Stimulated activated CD8-positive, alpha-beta memory T cell treated with anti-CD3 and anti-CD28 coated beads, Interleukin-15, amount 100 ng/mL, for 4 hours (primary cell): Measurements from ENCODE around the gene IP6K1.
"Not testable (repeated sequence)": the region's sequence is repeated elsewhere in the genome, so short reads cannot be mapped to it uniquely, and the experiment has no call there.

Experiments used
- DNase-seq, 2 donors: peaks; one replicate each; pipeline ENCODE4 v3.0.0-alpha.2; 2020; ENCODE audit warnings: low read depth in 2 of 2

The IP6K1 gene

DNA sequence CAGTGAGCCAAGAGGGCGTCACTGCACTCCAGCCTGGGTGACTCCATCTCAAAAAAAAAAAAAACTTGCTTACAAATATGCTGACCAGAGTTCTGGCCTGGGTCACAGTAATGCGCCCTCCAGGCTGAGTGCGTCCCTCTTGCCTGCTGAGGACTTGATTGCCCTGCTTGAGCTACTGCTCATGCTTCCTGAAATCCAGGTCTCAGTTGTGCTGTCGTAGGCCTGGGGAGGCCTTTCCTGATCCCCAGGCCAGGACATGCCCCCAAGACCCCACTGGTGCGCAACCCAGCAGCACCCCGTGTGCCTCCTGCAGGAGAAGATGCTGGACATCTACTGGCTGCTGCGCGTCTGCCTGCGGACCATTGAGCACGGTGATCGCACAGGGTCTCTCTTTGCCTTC is 74.2 kb downstream of the IP6K1 start:
- DNase-seq, result no peak

DNA sequence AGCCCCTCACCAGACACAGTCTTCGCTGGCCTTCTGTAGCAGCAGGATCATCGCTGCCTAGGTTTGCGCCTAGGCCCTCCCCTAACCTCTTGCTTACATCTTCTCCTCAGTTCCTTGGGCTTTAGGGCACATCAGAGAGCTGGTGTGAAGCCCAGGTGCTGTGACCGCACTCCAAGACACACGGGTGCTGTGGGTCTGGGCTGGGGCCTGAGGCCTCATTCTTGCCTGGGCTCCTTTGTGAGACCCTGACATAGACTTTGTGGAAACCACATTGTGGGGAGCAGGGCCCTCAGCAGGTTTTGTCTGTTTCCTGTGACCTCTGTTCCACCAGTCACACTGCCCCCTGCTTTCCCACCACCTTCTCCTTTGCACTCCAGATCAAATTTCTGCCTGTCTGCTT is 74.9 kb downstream of the IP6K1 start:
- no peak for DNase-seq

DNA sequence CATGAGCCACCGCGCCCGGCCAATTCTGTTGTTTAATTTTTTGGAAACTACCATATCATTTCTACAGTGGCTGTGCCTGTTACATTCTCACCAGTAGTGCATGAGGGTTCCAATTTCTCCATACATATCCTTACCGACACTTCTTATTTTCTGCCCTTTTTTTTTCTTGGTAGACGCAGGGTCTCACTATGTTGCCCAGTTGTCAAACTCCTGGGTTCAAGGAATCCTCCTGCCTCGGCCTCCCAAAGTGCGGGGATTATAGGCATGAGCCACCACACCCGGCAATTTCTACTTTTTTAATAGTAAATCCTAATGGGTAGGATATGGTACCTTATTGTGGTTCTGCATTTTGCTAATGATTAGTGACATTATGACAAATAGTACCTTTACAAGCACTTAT is 76.5 kb downstream of the IP6K1 start:
- DNase-seq, result no peak

DNA sequence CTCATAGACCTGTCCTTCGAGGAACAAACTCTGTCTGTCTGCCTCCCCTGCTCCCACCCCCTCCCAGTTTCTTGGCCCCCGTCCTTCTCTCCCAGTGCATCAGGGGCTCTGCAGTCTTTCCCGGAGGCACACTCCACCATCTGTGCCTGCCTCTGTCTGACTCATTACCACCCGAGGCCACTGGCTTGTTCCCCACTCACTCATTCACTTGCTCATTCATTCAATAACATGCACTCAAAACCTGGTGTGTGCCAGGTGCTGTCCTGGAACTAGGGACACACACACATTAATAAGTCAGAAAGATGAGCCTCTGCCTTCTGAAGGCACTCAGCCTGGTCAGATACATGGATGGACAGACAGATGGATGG is 79.2 kb downstream of the IP6K1 start:
- DNase-seq, result no peak

DNA sequence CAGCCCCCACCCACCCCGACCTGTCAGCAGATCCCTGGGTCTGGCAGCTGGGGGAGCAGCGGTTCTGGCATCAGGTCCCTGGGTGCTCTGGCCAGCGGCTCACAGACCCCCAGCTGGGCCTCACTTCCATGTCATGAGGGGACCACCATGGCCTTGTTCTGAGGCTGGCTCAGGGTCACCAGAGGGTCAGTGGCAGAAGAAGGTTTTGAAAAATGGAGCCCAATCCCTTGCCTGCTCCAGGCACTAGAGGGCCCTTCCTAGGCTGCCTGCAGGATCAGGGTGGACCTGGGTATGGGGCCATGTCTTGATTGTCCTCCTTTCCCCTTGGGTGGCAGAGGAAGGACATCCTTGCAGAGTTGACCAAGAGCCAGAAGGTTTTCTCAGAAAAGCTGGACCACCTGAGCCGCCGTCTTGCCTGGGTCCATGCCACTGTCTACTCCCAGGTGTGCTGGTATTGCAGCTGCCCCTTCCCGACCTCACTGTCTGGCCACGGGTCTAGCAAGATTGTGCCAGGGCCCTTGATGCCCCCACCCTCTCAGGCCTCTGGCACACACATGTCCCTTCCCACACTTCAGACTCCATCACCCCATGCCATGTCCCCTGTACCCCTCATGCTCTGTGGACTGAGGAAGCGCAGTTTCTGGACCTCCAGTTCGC is 79.8 kb downstream of the IP6K1 start:
- DNase-seq, result no peak

DNA sequence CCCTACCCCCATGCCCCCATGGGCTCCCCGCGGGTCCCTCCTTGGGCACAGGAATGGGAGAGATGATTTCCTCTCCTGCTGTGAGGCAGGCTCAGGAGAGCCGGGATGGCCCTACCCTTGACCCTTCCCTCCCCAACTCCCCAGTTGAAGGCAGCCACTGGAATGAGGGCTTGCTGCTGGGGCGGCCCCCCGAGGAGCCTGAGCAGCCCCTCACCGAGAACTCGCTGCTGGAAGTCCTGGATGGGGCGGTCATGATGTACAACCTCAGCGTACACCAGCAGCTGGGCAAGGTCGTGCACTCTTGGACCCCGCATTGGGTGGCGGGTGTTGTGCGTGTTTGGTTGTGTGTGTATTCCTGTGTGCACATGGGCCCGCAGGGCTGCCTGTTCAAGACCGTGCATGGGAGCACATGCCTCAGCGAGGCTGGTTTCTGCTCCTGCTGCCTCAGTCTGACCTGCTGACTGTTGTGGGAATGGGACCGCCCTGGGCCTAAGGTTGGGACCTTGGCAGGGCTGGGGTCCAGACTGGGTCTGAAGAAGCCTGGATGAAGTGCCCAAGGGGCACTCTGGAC is 80.9 kb downstream of the IP6K1 start:
- DNase-seq, result no peak

DNA sequence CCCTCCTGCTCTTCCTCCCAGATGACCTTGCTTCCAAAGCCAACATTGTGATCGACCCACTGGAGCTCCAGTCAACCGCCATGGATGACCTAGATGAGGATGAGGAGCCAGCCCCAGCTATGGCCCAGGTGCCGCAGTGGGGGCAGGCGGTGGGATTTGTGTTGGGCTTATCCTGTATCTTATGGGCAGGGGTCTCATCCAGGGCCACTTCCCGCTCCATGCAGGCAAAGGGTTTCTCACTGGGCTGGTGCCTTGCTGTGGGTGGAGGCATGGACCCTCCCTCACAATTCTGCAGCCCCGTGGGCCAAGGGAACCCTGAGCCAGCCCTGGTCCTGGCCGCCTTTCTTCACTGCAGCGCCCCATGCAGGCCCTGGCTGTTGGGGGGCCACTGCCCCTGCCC is 81.7 kb downstream of the IP6K1 start:
- no peak for DNase-seq

DNA sequence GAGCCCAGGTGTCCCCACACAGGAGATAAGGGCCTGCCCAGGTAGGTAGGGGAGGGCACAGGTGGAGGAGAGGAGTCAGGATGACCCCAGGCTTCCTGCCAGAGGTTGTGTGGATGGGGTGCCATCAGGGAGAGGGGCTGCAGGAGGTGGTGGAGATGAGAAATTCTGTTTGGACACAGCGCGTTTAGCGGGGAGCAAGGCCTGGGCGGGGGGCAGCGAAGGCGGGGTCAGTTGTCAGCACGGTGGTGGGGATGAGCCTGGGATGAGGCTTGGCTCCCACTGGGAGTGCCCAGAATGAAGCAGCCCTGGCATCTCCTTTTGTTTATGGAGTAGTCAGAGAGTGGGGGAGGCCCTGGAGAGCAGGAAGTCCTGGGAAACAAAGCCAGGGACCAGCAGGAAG is 82.4 kb downstream of the IP6K1 start:
- DNase-seq, result no peak

DNA sequence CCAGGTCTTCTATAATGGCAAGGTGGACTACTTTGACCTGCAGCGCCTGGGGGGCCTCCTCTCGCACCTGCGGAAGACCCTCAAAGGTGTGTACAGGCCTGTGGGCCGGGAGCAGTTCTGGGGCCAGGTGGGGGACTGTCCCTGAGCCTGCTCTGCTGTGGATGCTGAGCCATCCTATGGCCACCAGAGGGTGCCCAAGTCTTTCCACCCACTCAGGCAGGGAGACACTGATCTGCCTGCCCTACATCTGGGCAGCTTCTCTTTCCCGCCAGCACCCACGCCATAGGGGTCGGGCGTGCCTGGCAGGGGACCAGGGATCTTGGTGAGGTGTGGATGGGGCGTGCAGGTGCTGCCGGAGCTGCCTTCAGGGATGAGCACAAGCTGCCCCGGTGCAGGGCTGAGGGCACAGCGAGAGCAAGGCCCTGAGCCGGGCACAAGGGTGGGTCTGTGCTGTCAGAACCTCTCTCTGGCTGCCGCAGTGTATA is 82.9 kb downstream of the IP6K1 start:
- DNase-seq, result no peak

DNA sequence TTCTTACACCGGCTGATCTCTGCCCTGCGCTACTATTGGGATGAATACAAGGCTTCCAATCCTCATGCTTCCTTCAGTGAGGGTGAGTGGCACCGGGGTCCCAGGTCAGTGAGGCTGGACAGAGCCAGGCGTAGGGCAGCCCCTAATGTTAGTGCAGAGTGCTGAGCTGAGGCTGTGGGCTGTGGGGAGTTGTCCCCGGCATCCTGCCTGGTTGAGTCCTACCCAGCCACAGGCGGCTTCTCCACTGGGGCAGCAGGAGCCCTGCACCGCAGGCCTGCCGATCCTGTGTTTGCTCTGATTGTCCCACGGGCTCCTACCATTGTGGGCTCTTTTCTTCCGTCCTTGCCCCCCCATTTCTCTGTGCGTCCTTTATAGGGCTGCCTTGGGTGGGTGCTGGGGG is 83.7 kb downstream of the IP6K1 start:
- DNase-seq, result no peak

DNA sequence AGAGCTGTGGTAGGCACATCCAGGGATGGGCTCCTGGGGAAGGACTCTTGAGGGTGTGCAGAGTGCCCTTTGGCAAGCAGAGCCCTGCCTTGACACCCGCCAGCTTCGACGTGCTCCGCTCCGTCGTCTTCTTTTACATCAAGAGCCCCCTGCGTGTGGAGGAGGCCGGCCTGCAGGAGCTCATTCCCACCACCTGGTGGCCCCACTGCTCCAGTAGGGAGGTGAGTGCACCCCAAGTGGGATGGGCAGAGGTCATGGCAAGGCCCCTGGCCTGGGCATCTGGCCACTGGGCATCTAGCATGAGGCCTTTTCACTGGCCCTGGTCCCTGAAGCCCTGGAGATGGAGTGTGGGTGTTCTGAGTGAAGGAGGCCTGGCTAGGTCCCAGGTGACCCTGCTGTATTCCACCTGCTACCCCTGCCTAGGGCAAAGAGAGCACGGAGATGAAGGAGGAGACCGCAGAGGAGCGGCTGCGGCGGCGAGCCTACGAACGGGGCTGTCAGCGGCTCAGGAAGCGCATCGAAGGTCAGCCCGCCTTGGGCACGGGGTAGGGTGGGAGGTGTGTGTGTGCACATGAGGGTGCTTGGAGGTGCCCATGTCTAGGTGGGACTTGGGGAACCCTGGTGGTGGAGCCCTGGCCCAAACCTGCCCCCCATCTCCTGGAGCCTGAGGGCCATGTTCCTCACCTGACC is 84.8 kb downstream of the IP6K1 start:
- no peak for DNase-seq

DNA sequence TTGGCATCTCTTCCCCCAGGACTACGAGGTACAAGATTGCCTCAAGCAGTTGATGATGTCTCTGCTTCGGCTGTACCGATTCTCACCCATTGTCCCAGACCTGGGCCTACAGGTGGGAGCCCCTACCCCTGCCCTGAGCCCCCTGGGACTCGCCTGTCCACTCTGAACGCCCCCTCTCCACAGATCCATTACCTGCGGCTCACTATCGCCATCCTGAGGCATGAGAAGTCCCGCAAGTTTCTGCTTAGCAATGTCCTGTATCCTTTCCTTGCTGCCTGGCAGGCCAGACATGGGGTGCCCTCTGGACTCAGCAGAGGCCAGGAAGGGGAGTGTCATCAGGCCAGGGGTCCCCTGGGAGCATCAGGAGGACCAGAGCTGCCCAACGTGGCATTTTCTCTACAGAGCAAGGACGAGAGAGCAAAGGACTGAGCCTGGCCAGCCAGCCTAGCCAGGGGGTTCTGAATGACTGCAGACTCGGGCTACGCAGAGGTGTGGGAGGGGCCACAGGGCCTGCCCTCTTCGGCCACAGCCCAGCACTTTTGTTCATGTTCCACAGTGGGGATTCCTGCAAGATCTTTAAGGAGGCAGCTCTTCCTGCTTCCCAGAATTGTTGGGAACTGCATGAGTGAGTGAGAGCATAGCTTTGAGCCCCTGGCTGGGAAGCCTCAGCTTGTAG is 85.8 kb downstream of the IP6K1 start:
- DNase-seq, result no peak

DNA sequence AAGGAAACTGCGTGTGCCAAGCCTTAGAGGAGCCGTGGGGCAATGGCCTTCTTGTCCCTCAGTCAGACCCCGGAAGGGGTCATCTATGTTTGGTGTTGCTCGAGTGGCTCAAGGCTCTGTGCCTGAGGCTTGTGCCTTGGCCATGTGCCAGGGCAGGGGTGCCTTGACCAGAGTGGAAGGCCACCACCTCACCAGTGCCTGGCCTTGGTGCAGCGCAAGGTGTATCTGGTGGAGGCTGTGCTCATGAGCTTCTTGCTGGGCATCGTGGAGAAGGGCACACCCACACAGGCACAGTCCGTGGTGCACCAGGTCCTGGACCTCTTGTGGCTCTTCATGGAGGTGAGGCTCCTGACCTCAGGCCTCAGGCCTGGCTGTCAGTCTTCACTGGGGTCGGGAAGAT is 86.3 kb downstream of the IP6K1 start:
- DNase-seq, result no peak

DNA sequence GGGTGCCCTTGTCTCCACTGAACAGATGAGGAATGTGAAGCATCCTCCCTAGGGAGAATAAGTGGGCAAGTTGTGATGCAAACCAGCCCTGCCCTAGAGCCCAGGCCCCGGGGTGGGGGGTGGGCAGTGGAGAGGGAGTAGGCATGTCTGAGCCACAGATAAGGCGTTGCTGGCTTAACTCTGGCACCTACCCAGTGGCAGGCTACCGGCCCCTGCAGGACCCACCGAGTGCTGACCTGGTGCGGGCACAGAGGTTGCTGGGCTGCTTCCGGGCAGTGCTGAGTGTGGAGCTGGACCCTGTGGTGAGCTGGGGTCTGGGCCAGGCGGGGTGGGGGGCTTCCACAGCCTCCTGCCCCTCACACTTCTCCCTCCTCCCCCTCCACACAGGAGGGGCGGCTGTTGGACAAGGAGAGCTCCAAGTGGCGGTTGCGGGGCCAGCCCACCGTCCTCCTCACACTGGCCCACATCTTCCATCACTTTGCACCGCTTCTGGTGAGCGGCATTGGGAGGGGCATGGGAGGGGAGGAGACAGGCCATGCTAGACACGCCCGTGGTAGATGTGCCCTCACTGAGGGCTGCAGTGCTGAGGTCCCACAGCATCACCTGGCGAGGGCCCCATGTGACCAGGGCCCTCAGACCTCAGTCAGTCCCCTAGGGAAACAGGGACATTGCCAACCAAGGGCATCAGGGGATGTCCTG is 86.9 kb downstream of the IP6K1 start:
- no peak for DNase-seq

DNA sequence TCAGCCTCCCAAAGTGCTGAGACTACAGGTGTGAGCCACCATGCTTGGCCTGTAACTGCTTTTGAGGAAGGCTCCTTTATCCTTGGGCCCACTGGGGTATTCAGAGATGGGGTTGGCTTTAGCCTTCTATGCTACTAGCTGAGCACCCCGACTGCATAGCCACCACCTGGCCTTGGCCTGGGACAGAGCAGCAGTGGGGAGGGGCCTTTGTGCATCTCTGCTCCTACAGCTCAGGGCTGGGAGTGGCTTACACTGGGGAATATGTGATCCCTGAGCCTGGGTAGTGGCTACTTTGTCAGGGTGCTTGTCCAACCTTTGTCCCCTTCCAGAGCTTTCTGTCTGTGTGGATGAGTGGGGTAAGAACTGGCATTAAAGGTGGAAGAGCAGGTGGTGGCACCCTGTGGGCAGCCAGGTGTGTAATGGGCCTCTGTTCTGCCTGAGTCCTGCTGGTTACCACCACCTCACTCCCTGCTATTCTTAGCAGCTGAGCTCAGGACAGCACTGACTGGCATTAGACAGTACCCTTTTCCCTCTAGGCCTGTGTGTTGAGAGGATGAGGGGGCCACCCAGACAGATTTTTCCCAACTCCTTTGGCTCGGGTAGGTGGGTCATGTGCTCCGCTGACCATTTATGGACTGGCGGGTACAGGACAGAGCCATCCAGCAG is 90.9 kb downstream of the IP6K1 start:
- DNase-seq, result not testable (repeated sequence)

DNA sequence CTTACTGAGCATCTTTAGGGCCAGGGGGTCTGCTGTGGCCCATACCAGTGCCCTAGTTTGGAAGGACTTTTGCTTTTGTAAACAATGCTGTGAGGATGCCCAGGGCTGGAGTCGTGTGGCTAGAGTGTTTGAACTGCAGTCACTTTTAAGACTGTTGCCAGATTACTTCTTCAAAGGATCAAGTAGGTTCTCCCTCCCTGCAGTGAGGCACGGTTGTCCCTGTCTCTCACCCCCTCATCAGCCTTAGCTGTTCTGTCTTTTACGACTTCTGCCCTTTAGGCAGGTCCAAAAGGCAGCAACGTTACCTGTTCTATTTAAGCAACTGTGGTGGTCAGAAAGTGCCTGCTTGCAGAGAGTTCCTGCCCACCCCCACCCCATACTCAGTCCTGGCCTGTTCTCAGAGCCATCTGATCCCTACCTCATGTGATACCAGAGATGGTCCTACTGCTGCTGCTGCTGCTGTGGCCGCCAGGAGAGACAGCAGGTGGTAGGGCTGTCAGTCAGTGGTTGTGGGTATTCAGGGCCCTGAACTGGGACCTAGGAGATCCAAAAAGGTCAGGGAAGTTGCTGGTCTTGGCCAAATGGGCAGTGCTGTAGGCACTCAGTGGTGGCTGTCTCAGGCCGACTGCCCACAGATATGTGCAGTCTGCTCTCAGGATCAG is 91.8 kb downstream of the IP6K1 start:
- not testable (repeated sequence) for DNase-seq

DNA sequence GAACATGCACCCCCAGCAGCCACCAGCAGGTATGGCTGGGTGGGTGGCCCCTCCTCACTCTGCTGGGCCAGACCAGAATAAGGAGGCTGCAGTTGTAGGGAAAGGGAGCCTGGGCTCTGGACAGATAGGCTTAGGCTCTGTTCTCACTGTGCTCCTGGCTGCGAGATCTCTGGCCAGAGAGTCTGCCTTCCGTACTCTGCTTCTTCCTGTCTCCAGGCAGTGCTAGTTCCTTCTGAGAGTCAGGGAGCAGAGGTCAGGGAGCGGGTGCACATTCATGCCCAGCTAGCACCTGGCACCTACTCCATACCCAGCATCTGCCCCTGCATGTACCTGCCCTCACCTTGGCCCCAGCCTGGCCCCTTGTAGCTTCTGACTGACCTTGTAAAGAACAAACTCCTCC is 94.9 kb downstream of the IP6K1 start:
- DNase-seq, result not testable (repeated sequence)

DNA sequence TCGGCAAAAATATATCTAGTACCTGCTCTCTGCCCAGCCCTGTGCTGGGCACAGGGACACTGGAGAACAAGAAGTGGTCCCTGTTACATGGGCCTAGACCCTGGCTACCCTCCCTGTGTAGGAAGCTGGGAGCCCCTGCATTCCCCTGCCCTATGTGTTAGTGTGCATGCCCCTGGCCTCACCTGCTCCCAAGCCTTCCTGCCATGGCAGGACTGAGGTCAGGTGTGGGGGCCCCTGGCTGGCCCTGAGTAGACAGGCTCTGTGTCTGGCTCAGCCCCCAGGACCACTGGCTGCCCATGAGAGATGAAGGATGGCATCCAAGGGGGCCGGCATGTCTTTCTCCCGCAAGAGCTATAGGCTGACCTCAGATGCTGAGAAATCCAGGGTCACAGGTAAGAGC is 95.5 kb downstream of the IP6K1 start:
- DNase-seq, result not testable (repeated sequence)

DNA sequence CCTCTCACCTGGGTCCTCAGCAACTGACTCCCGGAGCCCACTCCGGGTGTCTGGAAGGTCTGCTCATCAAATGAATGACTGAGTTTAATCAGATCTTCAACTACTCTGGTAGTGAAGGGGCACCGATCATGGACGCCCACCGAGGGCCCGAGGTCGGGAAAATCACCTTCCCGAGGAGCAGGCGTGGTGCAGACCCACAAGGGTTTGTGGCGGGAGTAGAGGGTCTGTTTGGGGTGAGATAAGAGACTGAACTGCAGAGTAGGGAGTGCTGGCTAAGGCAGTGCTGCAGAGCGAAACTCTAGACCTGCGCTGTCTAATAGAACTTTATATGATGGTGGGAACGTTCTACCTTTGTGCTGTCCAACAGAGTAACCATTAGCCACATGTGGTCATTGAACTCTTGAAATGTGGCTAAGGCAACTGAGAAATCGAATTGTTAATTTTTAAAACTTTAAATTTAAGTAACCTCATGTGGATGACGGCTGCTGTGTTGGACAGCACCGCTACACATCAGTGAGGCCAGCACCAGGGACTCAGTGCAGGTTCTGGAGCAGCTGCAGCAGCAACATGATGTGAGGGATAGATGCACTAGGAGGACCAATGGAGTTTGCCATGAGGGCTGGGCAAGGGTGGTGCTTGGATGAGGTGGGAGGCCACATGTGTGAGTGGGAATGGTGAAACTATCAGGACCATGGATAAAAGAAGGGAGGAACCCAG is 96.3 kb downstream of the IP6K1 start:
- DNase-seq, result not testable (repeated sequence)
